Epithelial cell of umbilical artery (primary cell): ENCODE measurements around the gene GHRL. TPM values are rescaled to one million over a fixed set of nuclear protein-coding genes. Genes with fewer than 3 reads are reported as not detected.

Source experiments
- total RNA-seq: library from RNA; depleted of rRNA; stranded (reverse); fragments of >200 nt; gene quantifications from 2 replicates; pipeline ENCODE4 v1.2.3, GENCODE V29; 2014

Gene GHRL
- total RNA-seq: not detected in 2 replicates

GRCh38 chr3:10292505-10293419 lies at the start of gene GHRL:
Gene GHRL, minus strand, starts transcription at chr3:10292947. Its CDS starts 2,767 bp downstream, at chr3:10290180.

GRCh38 chr3:10248184-10248983 lies 44.4 kb downstream of the GHRL start, which contains the start of gene TATDN2:
Gene TATDN2, plus strand, starts transcription at chr3:10248459. Its CDS starts 742 bp downstream, at chr3:10249201.

Other genes with a start within 250 kb of the GHRL start
- not detected in 2 replicates for gene FANCD2OS, start 184.7 kb downstream of the GHRL start, total RNA-seq
- gene BRK1, start 177.3 kb downstream of the GHRL start, total RNA-seq: 94.5 and 211 TPM in 2 replicates
- 45.0 and 46.4 TPM in 2 replicates for gene VHL, start 151.2 kb downstream of the GHRL start, total RNA-seq
- 30.5 and 34.1 TPM in 2 replicates for gene IRAK2, start 128.0 kb downstream of the GHRL start, total RNA-seq
- 8.4 and 10.0 TPM in 2 replicates for gene TATDN2, start 44.5 kb downstream of the GHRL start, total RNA-seq
- 335 and 464 TPM in 2 replicates for gene SEC13, start 28.2 kb upstream of the GHRL start, total RNA-seq
- gene ATP2B2, start 212.6 kb upstream of the GHRL start, total RNA-seq: not detected in 2 replicates